ENCODE results near the gene PLD1. TPM values are rescaled to one million over a fixed set of nuclear protein-coding genes. Genes with fewer than 3 reads are reported as not detected.

The PLD1 gene
- total and polyA plus RNA-seq, 4 donors = 4.9 to 31.5 (median 18.6) TPM

GRCh38 chr3:171685116-171685895, 125.0 kb downstream of the PLD1 start:
- H3K36me3 ChIP-seq (ENCODE audit: control insufficient read depth in 4 of 4, insufficient read depth in 3 of 4, low read depth in 1 of 4, low read length in 3 of 4) = peaks cover 2 to 10% (median 5%) of the 10 kb centered on the region in 4 donors
- H3K27me3 ChIP-seq (ENCODE audit: control insufficient read depth in 4 of 4, insufficient read depth in 4 of 4, low read length in 3 of 4) = no peaks in the 10 kb centered on the region
- no peak for DNase-seq (ENCODE audit: low spot score)
- no peaks in the 10 kb centered on the region for H3K9me3 ChIP-seq (ENCODE audit: control insufficient read depth in 4 of 4, low read length in 3 of 4)
- peaks cover 0 to 14% (median 10%) of the 10 kb centered on the region in 4 donors for H3K4me1 ChIP-seq (ENCODE audit: control insufficient read depth in 4 of 4, insufficient read depth in 4 of 4, low read length in 3 of 4)
- no peak overlapping the region for H3K4me3 ChIP-seq (ENCODE audit: low read depth in 1 of 3, low read length in 3 of 3)
- H3K27ac ChIP-seq (ENCODE audit: low read depth in 1 of 2, low read length in 2 of 2) = no peak overlapping the region
- TF ChIP-seq NR2F2 (IDR thresholded peaks at IDR 0.05) (no peak), RXRA (IDR thresholded peaks at IDR 0.05) (no peak), FOXA2 (IDR thresholded peaks at IDR 0.05) (no peak), FOXA1 (IDR thresholded peaks at IDR 0.05) (no peak), HNF4A (conservative IDR thresholded peaks at IDR 0.05) (no peak), GABPA (IDR thresholded peaks at IDR 0.05 in 1 of 2, conservative IDR thresholded peaks at IDR 0.05 in 1 of 2) (no peak), RAD21 (IDR thresholded peaks at IDR 0.05) (no peak), EGR1 (IDR thresholded peaks at IDR 0.05; ENCODE audit: low read depth in 2 of 2) (no peak)
- H3K9ac ChIP-seq (ENCODE audit: low read depth in 1 of 2, low read length in 2 of 2) = no peak overlapping the region
- WGBS = 96% methylated on average over 6 of the region's 6 CpGs

- TF ChIP-seq RAD21 (IDR thresholded peaks at IDR 0.05) (no peak), RXRA (IDR thresholded peaks at IDR 0.05) (peak in 1 of 2 donors; percentile 5), EGR1 (IDR thresholded peaks at IDR 0.05; ENCODE audit: low read depth in 2 of 2) (no peak), HNF4A (conservative IDR thresholded peaks at IDR 0.05) (peak; percentile 20 to 28), CTCF (IDR thresholded peaks at IDR 0.05; ENCODE audit: low read depth, low read length, missing input control) (no peak), GABPA (IDR thresholded peaks at IDR 0.05 in 1 of 2, conservative IDR thresholded peaks at IDR 0.05 in 1 of 2) (no peak)
- peaks cover 0 to 24% (median 18%) of the 10 kb centered on the region in 4 donors for H3K4me1 ChIP-seq (ENCODE audit: control insufficient read depth in 4 of 4, insufficient read depth in 4 of 4, low read length in 3 of 4)
- no peak overlapping the region for H3K27ac ChIP-seq (ENCODE audit: low read depth in 1 of 2, low read length in 2 of 2)
- no peaks in the 10 kb centered on the region for H3K27me3 ChIP-seq (ENCODE audit: control insufficient read depth in 4 of 4, insufficient read depth in 4 of 4, low read length in 3 of 4)
- H3K36me3 ChIP-seq (ENCODE audit: control insufficient read depth in 4 of 4, insufficient read depth in 3 of 4, low read depth in 1 of 4, low read length in 3 of 4) = peaks cover 2 to 10% (median 5%) of the 10 kb centered on the region in 4 donors
- H3K9me3 ChIP-seq (ENCODE audit: control insufficient read depth in 4 of 4, low read length in 3 of 4) = no peaks in the 10 kb centered on the region
- 30% methylated on average over 2 of the region's 2 CpGs for WGBS
- DNase-seq (ENCODE audit: low spot score) = no peak
- H3K4me3 ChIP-seq (ENCODE audit: low read depth in 1 of 3, low read length in 3 of 3) = no peak overlapping the region
- H3K9ac ChIP-seq (ENCODE audit: low read depth in 1 of 2, low read length in 2 of 2) = no peak overlapping the region
Measured at GRCh38 chr3:171684221-171684620, 126.1 kb downstream of the PLD1 start.

- Histone ChIP-seq H3K36me3 (ENCODE audit: control insufficient read depth in 4 of 4, insufficient read depth in 3 of 4, low read depth in 1 of 4, low read length in 3 of 4) (peaks cover 2 to 6% (median 4%) of the 10 kb centered on the region in 4 donors), H3K9ac (ENCODE audit: low read depth in 1 of 2, low read length in 2 of 2) (no peak overlapping the region), H3K4me3 (ENCODE audit: low read depth in 1 of 3, low read length in 3 of 3) (no peak overlapping the region), H3K27ac (ENCODE audit: low read depth in 1 of 2, low read length in 2 of 2) (no peak overlapping the region), H3K4me1 (ENCODE audit: control insufficient read depth in 4 of 4, insufficient read depth in 4 of 4, low read length in 3 of 4) (peaks cover 4 to 38% (median 33%) of the 10 kb centered on the region in 4 donors), H3K9me3 (ENCODE audit: control insufficient read depth in 4 of 4, low read length in 3 of 4) (no peaks in the 10 kb centered on the region), H3K27me3 (ENCODE audit: control insufficient read depth in 4 of 4, insufficient read depth in 4 of 4, low read length in 3 of 4) (no peaks in the 10 kb centered on the region)
- no peak for TF ChIP-seq ZBTB33 (IDR thresholded peaks at IDR 0.05)
- TF ChIP-seq TAF1 (conservative IDR thresholded peaks at IDR 0.05) = no peak
- TF ChIP-seq FOXA1 (IDR thresholded peaks at IDR 0.05) = no peak
- no peak for TF ChIP-seq REST (IDR thresholded peaks at IDR 0.05)
- TF ChIP-seq RXRA (IDR thresholded peaks at IDR 0.05) = no peak
- no peak for TF ChIP-seq RAD21 (IDR thresholded peaks at IDR 0.05)
- TF ChIP-seq HNF4A (conservative IDR thresholded peaks at IDR 0.05) = no peak
- no peak for TF ChIP-seq SP1 (IDR thresholded peaks at IDR 0.05)
- no peak for TF ChIP-seq EGR1 (IDR thresholded peaks at IDR 0.05; ENCODE audit: low read depth in 2 of 2)
- no peak for DNase-seq (ENCODE audit: low spot score)
- 97% methylated on average over 3 of the region's 3 CpGs for WGBS
Measured at GRCh38 chr3:171682743-171683142, 127.5 kb downstream of the PLD1 start.
